CD4-positive, alpha-beta T cell treated with Interleukin-21 for 1 hour (primary cell): ENCODE results near the gene CST7.
"Not testable (repeated sequence)": the region's sequence is repeated elsewhere in the genome, so short reads cannot be mapped to it uniquely, and the experiment has no call there.

ENCODE experiments used
- DNase-seq: peaks from one replicate; pipeline ENCODE4 v3.0.0-alpha.2; 2020

Gene CST7

GRCh38 chr20:24929867-24930723 lies 19.0 kb upstream of the CST7 start:
- DNase-seq = peak; percentile 51

GRCh38 chr20:24930724-24931688 lies 18.1 kb upstream of the CST7 start:
- DNase-seq = not testable (repeated sequence)

- DNase-seq = peak; percentile 19
Measured at GRCh38 chr20:24931893-24932292, 17.2 kb upstream of the CST7 start.

GRCh38 chr20:24933266-24933908 lies 15.7 kb upstream of the CST7 start:
- no peak for DNase-seq

- no peak for DNase-seq
Measured at GRCh38 chr20:24934101-24934661, 14.9 kb upstream of the CST7 start.

- no peak for DNase-seq
Measured at GRCh38 chr20:24934716-24935115, 14.4 kb upstream of the CST7 start.

GRCh38 chr20:24935140-24935539 lies 13.9 kb upstream of the CST7 start:
- DNase-seq = no peak

- DNase-seq = no peak
Measured at GRCh38 chr20:24935766-24936525, 13.1 kb upstream of the CST7 start.

- DNase-seq = no peak
Measured at GRCh38 chr20:24936526-24937407, 12.3 kb upstream of the CST7 start.

- no peak for DNase-seq
Measured at GRCh38 chr20:24937579-24937978, 11.5 kb upstream of the CST7 start.

GRCh38 chr20:24938498-24938897 lies 10.6 kb upstream of the CST7 start:
- DNase-seq = no peak

GRCh38 chr20:24939036-24939435 lies 10.0 kb upstream of the CST7 start:
- no peak for DNase-seq

- DNase-seq = no peak
Measured at GRCh38 chr20:24942679-24943078, 6.4 kb upstream of the CST7 start.

GRCh38 chr20:24943196-24943595 lies 5.9 kb upstream of the CST7 start:
- DNase-seq = no peak

- no peak for DNase-seq
Measured at GRCh38 chr20:24943731-24944130, 5.3 kb upstream of the CST7 start.

- DNase-seq = not testable (repeated sequence)
Measured at GRCh38 chr20:24946376-24946775, 2.7 kb upstream of the CST7 start.

GRCh38 chr20:24948396-24948938 lies 602 bp upstream of the CST7 start:
- not testable (repeated sequence) for DNase-seq

GRCh38 chr20:24949756-24950127 lies 673 bp downstream of the CST7 start:
- DNase-seq = peak; percentile 31

GRCh38 chr20:24950128-24950835 lies 1.2 kb downstream of the CST7 start:
- no peak for DNase-seq
